IPS-15b (cell line): ENCODE measurements around the gene SLC6A3.
"Not testable (repeated sequence)": the region's sequence is repeated elsewhere in the genome, so short reads cannot be mapped to it uniquely, and the experiment has no call there.

Experiments used
- H3K27me3 ChIP-seq: one replicate; pipeline ENCODE4 v1.6.1; 2013; ENCODE audit warnings: low read length; ENCODE audit not compliant: control insufficient read depth, insufficient read depth
- H3K36me3 ChIP-seq: one replicate; pipeline ENCODE4 v1.6.1; 2013; ENCODE audit warnings: low read length; ENCODE audit not compliant: control insufficient read depth, insufficient read depth
- H3K4me1 ChIP-seq: one replicate; pipeline ENCODE4 v1.6.1; 2013; ENCODE audit warnings: mild to moderate bottlenecking, low read length; ENCODE audit not compliant: control insufficient read depth, insufficient read depth
- H3K4me3 ChIP-seq: one replicate; pipeline ENCODE4 v1.5.1; 2013; ENCODE audit warnings: low read depth, low read length
- H3K9ac ChIP-seq: one replicate; pipeline ENCODE4 v1.6.1; 2013; ENCODE audit warnings: low read depth, mild to moderate bottlenecking, low read length
- H3K9me3 ChIP-seq: one replicate; pipeline ENCODE4 v1.6.1; 2013; ENCODE audit warnings: mild to moderate bottlenecking, low read length; ENCODE audit not compliant: control insufficient read depth, insufficient read depth

Gene SLC6A3

GRCh38 chr5:1371972-1372342 lies 73.3 kb downstream of the SLC6A3 start:
- not testable (repeated sequence) for H3K4me1 ChIP-seq, H3K9ac ChIP-seq, H3K36me3 ChIP-seq, H3K9me3 ChIP-seq, H3K4me3 ChIP-seq, H3K27me3 ChIP-seq

- Histone ChIP-seq H3K36me3 (no peaks in the 10 kb centered on the region), H3K9ac (no peak overlapping the region), H3K27me3 (no peaks in the 10 kb centered on the region), H3K4me3 (no peak overlapping the region), H3K9me3 (no peaks in the 10 kb centered on the region), H3K4me1 (no peaks in the 10 kb centered on the region)
These were observed 73.8 kb downstream of the SLC6A3 start for GRCh38 chr5:1371218-1371971.

DNA sequence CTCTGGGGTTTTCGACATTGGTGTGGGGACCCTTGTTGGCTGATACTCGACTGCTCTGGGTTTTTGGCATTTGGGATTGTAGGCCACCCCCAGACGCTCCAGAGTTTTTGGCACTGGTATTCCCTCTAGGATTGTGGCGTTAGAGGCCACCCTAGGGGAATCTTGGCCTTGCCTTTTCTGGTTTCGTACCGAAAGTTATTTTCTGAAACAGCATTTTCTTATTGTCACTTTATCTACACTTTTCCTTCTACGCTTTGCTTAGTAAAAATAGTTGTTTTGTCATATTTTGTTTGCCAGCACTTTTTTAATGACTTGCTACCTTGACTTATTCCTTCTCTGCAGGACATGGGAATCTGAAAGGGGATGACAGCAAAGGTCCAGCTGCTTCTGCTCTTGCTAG lies 75.2 kb downstream of the SLC6A3 start:
- H3K4me1 ChIP-seq: no peaks in the 10 kb centered on the region
- H3K9ac ChIP-seq: no peak overlapping the region

DNA sequence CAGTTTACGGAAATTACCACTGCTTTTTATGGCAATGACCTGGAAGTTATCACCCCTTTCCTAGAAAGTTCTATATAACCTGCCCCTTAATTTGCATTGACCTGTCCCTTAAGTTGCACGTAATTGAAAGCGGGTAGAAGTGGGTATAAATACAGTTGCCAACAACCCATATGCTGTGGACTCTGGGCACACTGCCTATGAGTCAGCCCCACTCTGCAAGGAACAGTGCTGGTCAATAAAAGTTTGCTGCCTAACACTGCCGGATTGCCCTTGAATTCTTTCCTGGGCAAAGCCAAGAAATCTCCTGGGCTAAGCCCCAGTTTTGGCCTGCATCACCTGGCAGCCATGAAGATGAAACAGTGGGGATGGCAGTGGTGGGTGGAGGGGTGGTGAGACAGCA lies 76.5 kb downstream of the SLC6A3 start:
- Histone ChIP-seq H3K4me3 (no peak overlapping the region), H3K4me1 (no peaks in the 10 kb centered on the region), H3K9me3 (no peaks in the 10 kb centered on the region), H3K36me3 (no peaks in the 10 kb centered on the region), H3K9ac (no peak overlapping the region), H3K27me3 (no peaks in the 10 kb centered on the region)

More for the DNA sequence above, 75.2 kb downstream of the SLC6A3 start:
- no peaks in the 10 kb centered on the region for H3K27me3 ChIP-seq
- H3K4me3 ChIP-seq: no peak overlapping the region
- H3K9me3 ChIP-seq: no peaks in the 10 kb centered on the region
- H3K36me3 ChIP-seq: no peaks in the 10 kb centered on the region

- no peaks in the 10 kb centered on the region for H3K9me3 ChIP-seq
These were observed 77.0 kb downstream of the SLC6A3 start for GRCh38 chr5:1368236-1368635.

DNA sequence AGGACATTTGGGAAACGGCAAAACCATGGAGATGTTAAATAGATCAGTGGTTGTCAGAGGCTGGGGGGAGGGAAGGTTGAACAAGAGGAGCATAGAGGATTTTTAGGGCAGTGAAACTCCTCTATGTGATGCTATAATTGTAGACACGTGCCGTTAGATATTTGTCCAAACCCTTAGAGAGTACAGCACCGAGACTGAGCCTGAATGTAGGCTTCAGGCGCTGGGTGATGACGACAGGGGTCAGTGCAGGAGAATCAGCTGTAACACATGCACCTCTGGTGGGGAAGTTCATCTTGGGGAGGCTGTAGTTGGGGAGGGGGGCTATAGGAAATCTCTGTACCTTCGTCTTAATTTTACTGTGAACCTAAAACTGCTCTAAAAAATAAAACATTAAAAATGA lies 78.1 kb downstream of the SLC6A3 start:
- Histone ChIP-seq H3K27me3 (no peaks in the 10 kb centered on the region), H3K4me1 (no peaks in the 10 kb centered on the region), H3K9me3 (no peaks in the 10 kb centered on the region), H3K36me3 (no peaks in the 10 kb centered on the region), H3K4me3 (no peak overlapping the region), H3K9ac (no peak overlapping the region)

More at GRCh38 chr5:1368236-1368635, 77.0 kb downstream of the SLC6A3 start:
- Histone ChIP-seq H3K4me3 (no peak overlapping the region), H3K4me1 (no peaks in the 10 kb centered on the region), H3K36me3 (no peaks in the 10 kb centered on the region), H3K9ac (no peak overlapping the region), H3K27me3 (no peaks in the 10 kb centered on the region)

DNA sequence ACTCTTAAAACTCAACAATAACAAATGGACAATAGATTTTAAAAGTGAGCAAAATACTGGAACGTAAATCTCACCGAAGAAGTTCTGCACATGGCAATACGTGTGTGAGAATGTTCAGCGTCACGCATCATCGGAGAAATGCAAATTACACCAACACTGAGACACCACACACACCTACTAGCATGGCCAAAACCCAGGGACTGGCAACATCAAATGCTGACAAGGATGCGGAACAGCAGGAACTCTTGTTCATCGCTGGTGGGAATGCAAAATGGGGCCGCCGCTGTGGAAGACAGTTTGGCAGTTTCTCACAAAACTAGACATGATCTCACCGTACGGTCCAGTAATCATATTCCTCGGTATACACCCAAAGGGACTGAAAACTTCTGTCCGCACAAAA lies 78.7 kb downstream of the SLC6A3 start:
- no peak overlapping the region for H3K9ac ChIP-seq
- H3K27me3 ChIP-seq: no peaks in the 10 kb centered on the region
- no peaks in the 10 kb centered on the region for H3K36me3 ChIP-seq
- H3K9me3 ChIP-seq: no peaks in the 10 kb centered on the region
- H3K4me1 ChIP-seq: no peaks in the 10 kb centered on the region
- H3K4me3 ChIP-seq: no peak overlapping the region

GRCh38 chr5:1364211-1364610 lies 81.0 kb downstream of the SLC6A3 start:
- Histone ChIP-seq H3K27me3 (no peaks in the 10 kb centered on the region), H3K36me3 (no peaks in the 10 kb centered on the region), H3K9ac (no peak overlapping the region), H3K9me3 (no peaks in the 10 kb centered on the region), H3K4me1 (no peaks in the 10 kb centered on the region), H3K4me3 (no peak overlapping the region)

GRCh38 chr5:1363581-1363980 lies 81.7 kb downstream of the SLC6A3 start:
- H3K4me3 ChIP-seq: no peak overlapping the region
- H3K27me3 ChIP-seq: no peaks in the 10 kb centered on the region
- H3K4me1 ChIP-seq: no peaks in the 10 kb centered on the region
- no peaks in the 10 kb centered on the region for H3K9me3 ChIP-seq
- H3K36me3 ChIP-seq: no peaks in the 10 kb centered on the region
- H3K9ac ChIP-seq: no peak overlapping the region

- H3K4me1 ChIP-seq: no peaks in the 10 kb centered on the region
- no peak overlapping the region for H3K4me3 ChIP-seq
- H3K9ac ChIP-seq: no peak overlapping the region
- H3K27me3 ChIP-seq: no peaks in the 10 kb centered on the region
- H3K36me3 ChIP-seq: no peaks in the 10 kb centered on the region
- no peaks in the 10 kb centered on the region for H3K9me3 ChIP-seq
These were observed 82.1 kb downstream of the SLC6A3 start for GRCh38 chr5:1363160-1363559.

GRCh38 chr5:1362242-1363015 lies 82.8 kb downstream of the SLC6A3 start:
- H3K27me3 ChIP-seq: no peaks in the 10 kb centered on the region
- H3K36me3 ChIP-seq: no peaks in the 10 kb centered on the region
- no peaks in the 10 kb centered on the region for H3K9me3 ChIP-seq
- H3K4me1 ChIP-seq: no peaks in the 10 kb centered on the region
- H3K9ac ChIP-seq: no peak overlapping the region
- no peak overlapping the region for H3K4me3 ChIP-seq

GRCh38 chr5:1360861-1361260 lies 84.4 kb downstream of the SLC6A3 start:
- no peaks in the 10 kb centered on the region for H3K4me1 ChIP-seq
- H3K9ac ChIP-seq: no peak overlapping the region
- H3K9me3 ChIP-seq: no peaks in the 10 kb centered on the region
- H3K27me3 ChIP-seq: no peaks in the 10 kb centered on the region
- H3K36me3 ChIP-seq: no peaks in the 10 kb centered on the region
- H3K4me3 ChIP-seq: no peak overlapping the region
